Ovary (tissue), 3 donors: ENCODE results near the gene C6orf132.
"Not testable (repeated sequence)": the region's sequence is repeated elsewhere in the genome, so short reads cannot be mapped to it uniquely, and the experiment has no call there.

Experiments used
- POLR2A ChIP-seq: fragments of 450-650 bp; IDR thresholded peaks from one replicate; pipeline ENCODE4 v1.6.1; 2017; ENCODE audit warnings: antibody characterized with exemption, mild to moderate bottlenecking, moderate library complexity
- TF ChIP-seq, protein P1 (sequence below), 3 donors: fragments of 450-650 bp in 2 of 3; fragments of 200-600 bp in 1 of 3; IDR thresholded peaks; one replicate each; pipeline versions ENCODE4 v1.5.1 to v1.8.0; 2016 to 2022; ENCODE audit warnings: antibody characterized with exemption in 3 of 3, mild to moderate bottlenecking in 1 of 3
- donor health status: DM: no; HTN: no; CAD: no.

DNA sequence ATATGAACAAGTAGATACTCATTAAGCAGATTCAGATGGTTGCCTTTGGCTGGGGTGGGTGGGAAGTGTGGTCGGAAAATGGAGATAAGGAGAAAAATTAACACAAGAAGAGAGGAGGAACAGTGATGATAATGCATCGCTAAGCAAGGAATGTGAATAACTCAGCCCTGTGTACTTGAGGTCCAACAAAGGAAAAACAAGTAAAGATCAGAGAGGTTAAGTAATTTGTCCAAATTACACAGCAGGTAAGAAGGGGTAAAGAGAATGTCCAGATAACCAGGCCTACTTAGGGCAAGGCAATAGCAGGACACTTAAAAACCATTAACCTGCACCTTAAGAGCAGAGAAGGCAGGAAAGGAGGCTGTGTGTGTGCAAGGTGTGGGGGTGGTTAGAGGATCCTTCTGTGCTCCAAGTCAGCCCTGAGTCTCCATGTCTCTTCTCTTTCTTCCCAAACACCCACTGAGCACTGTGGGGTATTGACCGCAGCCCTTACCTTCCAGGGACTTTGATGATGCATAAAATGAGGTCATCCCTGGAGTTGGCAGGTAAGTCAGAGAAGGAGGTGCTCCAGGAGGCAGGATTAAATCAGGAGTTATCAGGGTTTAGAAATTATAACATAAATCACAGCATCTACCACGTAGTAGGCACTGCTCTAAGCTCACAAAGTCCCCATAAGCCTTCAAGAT is 10.3 kb upstream of the C6orf132 start:
- TF ChIP-seq POLR2A, result not testable (repeated sequence)
- TF ChIP-seq, protein P1, sequence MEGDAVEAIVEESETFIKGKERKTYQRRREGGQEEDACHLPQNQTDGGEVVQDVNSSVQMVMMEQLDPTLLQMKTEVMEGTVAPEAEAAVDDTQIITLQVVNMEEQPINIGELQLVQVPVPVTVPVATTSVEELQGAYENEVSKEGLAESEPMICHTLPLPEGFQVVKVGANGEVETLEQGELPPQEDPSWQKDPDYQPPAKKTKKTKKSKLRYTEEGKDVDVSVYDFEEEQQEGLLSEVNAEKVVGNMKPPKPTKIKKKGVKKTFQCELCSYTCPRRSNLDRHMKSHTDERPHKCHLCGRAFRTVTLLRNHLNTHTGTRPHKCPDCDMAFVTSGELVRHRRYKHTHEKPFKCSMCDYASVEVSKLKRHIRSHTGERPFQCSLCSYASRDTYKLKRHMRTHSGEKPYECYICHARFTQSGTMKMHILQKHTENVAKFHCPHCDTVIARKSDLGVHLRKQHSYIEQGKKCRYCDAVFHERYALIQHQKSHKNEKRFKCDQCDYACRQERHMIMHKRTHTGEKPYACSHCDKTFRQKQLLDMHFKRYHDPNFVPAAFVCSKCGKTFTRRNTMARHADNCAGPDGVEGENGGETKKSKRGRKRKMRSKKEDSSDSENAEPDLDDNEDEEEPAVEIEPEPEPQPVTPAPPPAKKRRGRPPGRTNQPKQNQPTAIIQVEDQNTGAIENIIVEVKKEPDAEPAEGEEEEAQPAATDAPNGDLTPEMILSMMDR (IDR thresholded peaks at IDR 0.05), result not testable (repeated sequence)
